Natural killer cell treated with Interleukin-12 subunit alpha and Interleukin-12 subunit beta and Interleukin-15 and Interleukin-18, amount 100 ng/mL, for 72 hours (primary cell): ENCODE measurements around the gene CTNS. TPM values are rescaled to one million over a fixed set of nuclear protein-coding genes. Genes with fewer than 3 reads are reported as not detected.
A peak's percentile ranks its signal among the peaks of the same experiment; 100 is the strongest.

ENCODE experiments used
- ATAC-seq, 2 donors: fragments of 150-1000 bp; cut with Tn5 transposase in 1 of 2; sonication (Bioruptor Pico), chemical (Tn5 transposase) in 1 of 2; 2 replicates each; pipeline ENCODE4 v1.10.0; 2021
- DNase-seq: peaks from one replicate; pipeline ENCODE4 v3.0.0; 2022; ENCODE audit warnings: low spot score
- H3K27ac Mint-ChIP-seq, 2 donors: 1 replicate in 1 of 2; 2 replicates in 1 of 2; pipeline ENCODE4 v1.8.0; 2022; ENCODE audit warnings: mixed read lengths in 2 of 2, mild to moderate bottlenecking in 1 of 2, moderate library complexity in 1 of 2
- H3K27me3 Mint-ChIP-seq, 2 donors: 1 replicate in 1 of 2; 2 replicates in 1 of 2; pipeline ENCODE4 v1.8.0; 2022; ENCODE audit warnings: mixed read lengths in 2 of 2
- H3K36me3 Mint-ChIP-seq: one replicate; pipeline ENCODE4 v1.8.0; 2022; ENCODE audit warnings: mixed read lengths
- H3K4me1 Mint-ChIP-seq, 2 donors: 1 replicate in 1 of 2; 2 replicates in 1 of 2; pipeline ENCODE4 v1.8.0; 2022; ENCODE audit warnings: low read depth in 2 of 2, mixed read lengths in 2 of 2, mild to moderate bottlenecking in 1 of 2
- H3K4me3 Mint-ChIP-seq: one replicate; pipeline ENCODE4 v1.8.0; 2022; ENCODE audit warnings: mixed read lengths
- H3K9me3 Mint-ChIP-seq: 2 replicates; pipeline ENCODE4 v1.8.0; 2022; ENCODE audit warnings: mixed read lengths
- total RNA-seq, 2 donors: library from RNA; stranded (reverse); gene quantifications; one replicate each; pipeline ENCODE4 v1.2.3, GENCODE V29; 2022

Gene CTNS
- total RNA-seq, 2 donors from 2014 or later = 11.1 to 24.5 TPM

- H3K27me3 Mint-ChIP-seq = no peaks in the 10 kb centered on the region
- H3K9me3 Mint-ChIP-seq = no peaks in the 10 kb centered on the region
- DNase-seq (no peak), ATAC-seq (no peak)
- peaks cover 32 to 36% of the 10 kb centered on the region in 2 donors for H3K4me1 Mint-ChIP-seq
- peak overlapping the region; percentile 89 for H3K4me3 Mint-ChIP-seq
- peak overlapping the region; percentile 51 to 81 for H3K27ac Mint-ChIP-seq
- H3K36me3 Mint-ChIP-seq = peaks cover 4% of the 10 kb centered on the region
These were observed 946 bp upstream of the CTNS start for GRCh38 chr17:3635474-3636153.

- Mint-ChIP-seq H3K9me3 (no peaks in the 10 kb centered on the region), H3K36me3 (peaks cover 4% of the 10 kb centered on the region), H3K4me1 (peaks cover 32 to 34% of the 10 kb centered on the region in 2 donors), H3K27ac (peak overlapping the region; percentile 90 to 93), H3K4me3 (peak overlapping the region; percentile 89), H3K27me3 (no peaks in the 10 kb centered on the region)
- ATAC-seq = no peak
- DNase-seq = no peak
These were observed 381 bp downstream of the CTNS start for GRCh38 chr17:3636908-3637373.

- Mint-ChIP-seq H3K36me3 (peaks cover 11% of the 10 kb centered on the region), H3K27ac (peak overlapping the region; percentile 78 to 89), H3K27me3 (no peaks in the 10 kb centered on the region), H3K4me1 (peaks cover 27 to 33% of the 10 kb centered on the region in 2 donors), H3K4me3 (peak overlapping the region; percentile 76), H3K9me3 (no peaks in the 10 kb centered on the region)
- peak in 1 of 2 donors; percentile 22 for ATAC-seq
- DNase-seq = no peak
These were observed 3.5 kb downstream of the CTNS start for GRCh38 chr17:3639981-3640596.

GRCh38 chr17:3641014-3641413, 4.5 kb downstream of the CTNS start:
- Mint-ChIP-seq H3K36me3 (peaks cover 13% of the 10 kb centered on the region), H3K4me1 (peaks cover 27 to 28% of the 10 kb centered on the region in 2 donors), H3K4me3 (no peak overlapping the region), H3K9me3 (no peaks in the 10 kb centered on the region), H3K27me3 (no peaks in the 10 kb centered on the region), H3K27ac (peak overlapping the region in 1 of 2 donors; percentile 78)
- DNase-seq = no peak
- no peak for ATAC-seq

GRCh38 chr17:3641717-3642486, 5.3 kb downstream of the CTNS start:
- Mint-ChIP-seq H3K4me1 (peaks cover 27 to 28% of the 10 kb centered on the region in 2 donors), H3K27ac (peak overlapping the region in 1 of 2 donors; percentile 57), H3K4me3 (no peak overlapping the region), H3K36me3 (peaks cover 13% of the 10 kb centered on the region), H3K9me3 (no peaks in the 10 kb centered on the region), H3K27me3 (no peaks in the 10 kb centered on the region)
- DNase-seq (no peak), ATAC-seq (no peak)

GRCh38 chr17:3643889-3644349, 7.4 kb downstream of the CTNS start:
- Mint-ChIP-seq H3K9me3 (no peaks in the 10 kb centered on the region), H3K4me3 (no peak overlapping the region), H3K27ac (peak overlapping the region; percentile 9 to 30), H3K4me1 (peaks cover 20% of the 10 kb centered on the region in 2 donors), H3K36me3 (peaks cover 20% of the 10 kb centered on the region), H3K27me3 (no peaks in the 10 kb centered on the region)
- peak; percentile 44 to 47 for ATAC-seq
- DNase-seq = no peak

- peaks cover 20% of the 10 kb centered on the region for H3K36me3 Mint-ChIP-seq
- H3K4me3 Mint-ChIP-seq = no peak overlapping the region
- no peaks in the 10 kb centered on the region for H3K27me3 Mint-ChIP-seq
- no peaks in the 10 kb centered on the region for H3K9me3 Mint-ChIP-seq
- peak overlapping the region in 1 of 2 donors; percentile 30 for H3K27ac Mint-ChIP-seq
- H3K4me1 Mint-ChIP-seq = peaks cover 12 to 14% of the 10 kb centered on the region in 2 donors
- ATAC-seq (no peak), DNase-seq (no peak)
These were observed 8.8 kb downstream of the CTNS start for GRCh38 chr17:3645310-3645709.

- Mint-ChIP-seq H3K9me3 (no peaks in the 10 kb centered on the region), H3K27me3 (no peaks in the 10 kb centered on the region), H3K4me3 (no peak overlapping the region), H3K27ac (peak overlapping the region in 1 of 2 donors; percentile 86), H3K36me3 (peaks cover 20% of the 10 kb centered on the region), H3K4me1 (peaks cover 10 to 12% of the 10 kb centered on the region in 2 donors)
- DNase-seq (no peak), ATAC-seq (no peak)
These were observed 10.7 kb downstream of the CTNS start for GRCh38 chr17:3647251-3647650.

GRCh38 chr17:3647769-3648555, 11.4 kb downstream of the CTNS start:
- H3K27ac Mint-ChIP-seq = peak overlapping the region; percentile 47 to 86
- no peaks in the 10 kb centered on the region for H3K9me3 Mint-ChIP-seq
- no peaks in the 10 kb centered on the region for H3K27me3 Mint-ChIP-seq
- H3K4me3 Mint-ChIP-seq = no peak overlapping the region
- H3K4me1 Mint-ChIP-seq = peaks cover 10 to 12% of the 10 kb centered on the region in 2 donors
- H3K36me3 Mint-ChIP-seq = peaks cover 20% of the 10 kb centered on the region
- DNase-seq (no peak), ATAC-seq (peak; percentile 25 to 58)

GRCh38 chr17:3655766-3656165, 19.2 kb downstream of the CTNS start:
- DNase-seq = no peak
- Mint-ChIP-seq H3K9me3 (no peaks in the 10 kb centered on the region), H3K4me3 (no peak overlapping the region), H3K27ac (no peak overlapping the region), H3K4me1 (peaks cover 0 to 10% of the 10 kb centered on the region in 2 donors), H3K36me3 (no peaks in the 10 kb centered on the region), H3K27me3 (no peaks in the 10 kb centered on the region)
- no peak for ATAC-seq

GRCh38 chr17:3656353-3656752, 19.8 kb downstream of the CTNS start:
- H3K4me1 Mint-ChIP-seq = peaks cover 0 to 10% of the 10 kb centered on the region in 2 donors
- H3K4me3 Mint-ChIP-seq = no peak overlapping the region
- DNase-seq (no peak), ATAC-seq (no peak)
- peak overlapping the region; percentile 8 to 77 for H3K27ac Mint-ChIP-seq
- no peaks in the 10 kb centered on the region for H3K27me3 Mint-ChIP-seq
- no peaks in the 10 kb centered on the region for H3K36me3 Mint-ChIP-seq
- no peaks in the 10 kb centered on the region for H3K9me3 Mint-ChIP-seq

GRCh38 chr17:3656755-3657587, 20.4 kb downstream of the CTNS start:
- H3K36me3 Mint-ChIP-seq = no peaks in the 10 kb centered on the region
- H3K27me3 Mint-ChIP-seq = no peaks in the 10 kb centered on the region
- DNase-seq = no peak
- H3K4me1 Mint-ChIP-seq = peaks cover 0 to 10% of the 10 kb centered on the region in 2 donors
- peak overlapping the region; percentile 8 to 77 for H3K27ac Mint-ChIP-seq
- no peaks in the 10 kb centered on the region for H3K9me3 Mint-ChIP-seq
- ATAC-seq = peak in 1 of 2 donors; percentile 1
- no peak overlapping the region for H3K4me3 Mint-ChIP-seq
